HL-60 (cell line): Measurements from ENCODE around the gene CYP2U1.

ENCODE experiments used
- GABPA ChIP-seq: IDR thresholded peaks from 2 replicates; pipeline ENCODE4 v1.6.1; 2012; ENCODE audit warnings: low read depth
- POLR2AphosphoS5 ChIP-seq: IDR thresholded peaks from 2 replicates; pipeline ENCODE4 v1.6.1; 2012; ENCODE audit warnings: low read depth
- TF ChIP-seq, protein P1 (sequence below): IDR thresholded peaks from one replicate; pipeline ENCODE4 v1.5.1; 2011; ENCODE audit warnings: low read length, control low read depth, inconsistent platforms; ENCODE audit not compliant: insufficient read depth

DNA sequence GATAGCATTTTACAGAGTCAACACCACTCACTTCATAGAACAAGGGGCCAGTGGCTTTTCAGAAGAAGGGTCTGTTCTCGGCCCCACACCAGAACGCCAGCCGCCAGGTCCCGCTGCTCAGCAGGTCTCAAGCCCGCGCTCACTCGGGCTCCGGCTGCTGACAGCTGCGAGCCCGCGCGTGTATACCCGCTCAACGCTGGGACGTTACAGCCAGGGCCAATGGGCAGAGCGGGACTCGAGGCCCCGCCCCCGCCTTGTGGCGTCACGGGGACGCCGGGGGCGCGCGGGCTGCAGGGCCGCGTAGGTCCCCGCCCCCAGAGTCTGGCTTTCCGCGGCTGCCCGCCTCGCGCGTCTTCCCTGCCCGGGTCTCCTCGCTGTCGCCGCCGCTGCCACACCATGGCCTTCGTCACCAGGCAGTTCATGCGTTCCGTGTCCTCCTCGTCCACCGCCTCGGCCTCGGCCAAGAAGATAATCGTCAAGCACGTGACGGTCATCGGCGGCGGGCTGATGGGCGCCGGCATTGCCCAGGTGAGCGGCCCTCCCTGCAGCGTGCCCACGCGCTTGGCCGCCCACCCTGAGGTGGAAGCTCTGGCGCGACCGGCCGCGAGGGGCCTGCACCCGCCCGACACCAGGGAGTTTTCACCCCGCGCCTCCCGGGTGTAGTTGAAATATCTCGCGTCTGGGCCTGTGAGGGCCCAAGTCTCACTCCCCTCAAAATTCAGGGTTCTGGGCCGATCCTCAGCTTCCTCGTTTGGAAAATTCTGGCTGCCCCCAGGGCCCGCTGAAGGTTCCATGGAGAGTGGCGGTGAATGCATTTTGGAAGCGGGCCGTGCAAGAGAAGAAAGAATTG is 58.4 kb downstream of the CYP2U1 start, which contains the start of gene HADH:
- TF ChIP-seq, protein P1, sequence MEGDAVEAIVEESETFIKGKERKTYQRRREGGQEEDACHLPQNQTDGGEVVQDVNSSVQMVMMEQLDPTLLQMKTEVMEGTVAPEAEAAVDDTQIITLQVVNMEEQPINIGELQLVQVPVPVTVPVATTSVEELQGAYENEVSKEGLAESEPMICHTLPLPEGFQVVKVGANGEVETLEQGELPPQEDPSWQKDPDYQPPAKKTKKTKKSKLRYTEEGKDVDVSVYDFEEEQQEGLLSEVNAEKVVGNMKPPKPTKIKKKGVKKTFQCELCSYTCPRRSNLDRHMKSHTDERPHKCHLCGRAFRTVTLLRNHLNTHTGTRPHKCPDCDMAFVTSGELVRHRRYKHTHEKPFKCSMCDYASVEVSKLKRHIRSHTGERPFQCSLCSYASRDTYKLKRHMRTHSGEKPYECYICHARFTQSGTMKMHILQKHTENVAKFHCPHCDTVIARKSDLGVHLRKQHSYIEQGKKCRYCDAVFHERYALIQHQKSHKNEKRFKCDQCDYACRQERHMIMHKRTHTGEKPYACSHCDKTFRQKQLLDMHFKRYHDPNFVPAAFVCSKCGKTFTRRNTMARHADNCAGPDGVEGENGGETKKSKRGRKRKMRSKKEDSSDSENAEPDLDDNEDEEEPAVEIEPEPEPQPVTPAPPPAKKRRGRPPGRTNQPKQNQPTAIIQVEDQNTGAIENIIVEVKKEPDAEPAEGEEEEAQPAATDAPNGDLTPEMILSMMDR = no peak
- TF ChIP-seq POLR2AphosphoS5 (peak; percentile 84), GABPA (no peak)
